RWPE2 (cell line): ENCODE data around the gene CDC42EP4.

Experiments
- ATAC-seq: fragments of 200-7000 bp; cut with Tn5 transposase; 3 replicates; pipeline ENCODE4 v1.9.1; 2021; ENCODE audit warnings: low read depth
- DNase-seq: peaks from one replicate; pipeline ENCODE4 v3.0.0-alpha.2; 2020; ENCODE audit warnings: low spot score
- H3K27ac ChIP-seq: fragments of 450-650 bp; 2 replicates; pipeline ENCODE4 v1.5.1; 2017; ENCODE audit warnings: mild to moderate bottlenecking; ENCODE audit not compliant: poor library complexity, severe bottlenecking
- H3K27me3 ChIP-seq: fragments of 250-450 bp; sonication (Bioruptor Pico); 2 replicates; pipeline ENCODE4 v1.5.1; 2021; ENCODE audit warnings: mild to moderate bottlenecking, moderate library complexity; ENCODE audit not compliant: insufficient read depth, poor library complexity, severe bottlenecking
- H3K36me3 ChIP-seq: fragments of 250-450 bp; sonication (Bioruptor Pico); 2 replicates; pipeline ENCODE4 v1.5.1; 2020; ENCODE audit warnings: low read depth, mild to moderate bottlenecking, moderate library complexity
- H3K4me1 ChIP-seq: fragments of 250-450 bp; sonication (Bioruptor Pico); 2 replicates; pipeline ENCODE4 v1.5.1; 2021; ENCODE audit warnings: mild to moderate bottlenecking, moderate library complexity; ENCODE audit not compliant: insufficient read depth, poor library complexity, severe bottlenecking
- H3K4me3 ChIP-seq: fragments of 250-450 bp; sonication (Bioruptor Pico); 2 replicates; pipeline ENCODE4 v1.5.1; 2021; ENCODE audit warnings: mild to moderate bottlenecking, moderate library complexity; ENCODE audit not compliant: severe bottlenecking
- H3K9me3 ChIP-seq: fragments of 250-450 bp; sonication (Bioruptor Pico); 2 replicates; pipeline ENCODE4 v1.5.1; 2021; ENCODE audit warnings: mild to moderate bottlenecking, moderate library complexity; ENCODE audit not compliant: severe bottlenecking
- CTCF ChIP-seq: fragments of 450-650 bp; IDR thresholded peaks from one replicate; pipeline ENCODE4 v1.5.1; 2017; ENCODE audit warnings: mild to moderate bottlenecking, moderate library complexity; ENCODE audit not compliant: poor library complexity, severe bottlenecking

CDC42EP4 gene

GRCh38 chr17:73343739-73344454 lies 32.1 kb upstream of the CDC42EP4 start:
- ATAC-seq = no peak
- Histone ChIP-seq H3K27ac (no peak overlapping the region), H3K4me3 (no peak overlapping the region)

GRCh38 chr17:73343168-73343634 lies 31.4 kb upstream of the CDC42EP4 start:
- H3K9me3 ChIP-seq = no peaks in the 10 kb centered on the region
- no peak for ATAC-seq
- no peaks in the 10 kb centered on the region for H3K36me3 ChIP-seq
- H3K4me1 ChIP-seq = peaks cover 33% of the 10 kb centered on the region
- no peak overlapping the region for H3K4me3 ChIP-seq
- no peaks in the 10 kb centered on the region for H3K27me3 ChIP-seq
- TF ChIP-seq CTCF = no peak
- no peak for DNase-seq
- H3K27ac ChIP-seq = no peak overlapping the region

More at GRCh38 chr17:73343739-73344454, 32.1 kb upstream of the CDC42EP4 start:
- peaks cover 33% of the 10 kb centered on the region for H3K4me1 ChIP-seq
- H3K36me3 ChIP-seq = no peaks in the 10 kb centered on the region
- no peaks in the 10 kb centered on the region for H3K27me3 ChIP-seq
- H3K9me3 ChIP-seq = no peaks in the 10 kb centered on the region
- no peak for TF ChIP-seq CTCF
- DNase-seq = no peak

GRCh38 chr17:73342541-73343167 lies 30.9 kb upstream of the CDC42EP4 start:
- no peak for TF ChIP-seq CTCF
- no peak for DNase-seq
- no peak for ATAC-seq
- Histone ChIP-seq H3K27me3 (no peaks in the 10 kb centered on the region), H3K36me3 (no peaks in the 10 kb centered on the region), H3K4me1 (peaks cover 33% of the 10 kb centered on the region), H3K4me3 (no peak overlapping the region), H3K27ac (peak overlapping the region; percentile 52), H3K9me3 (no peaks in the 10 kb centered on the region)

- no peaks in the 10 kb centered on the region for H3K36me3 ChIP-seq
- peak overlapping the region; percentile 52 for H3K27ac ChIP-seq
- H3K4me3 ChIP-seq = no peak overlapping the region
- DNase-seq (no peak), ATAC-seq (peak; percentile 43)
- H3K27me3 ChIP-seq = no peaks in the 10 kb centered on the region
- no peaks in the 10 kb centered on the region for H3K9me3 ChIP-seq
- TF ChIP-seq CTCF = no peak
- H3K4me1 ChIP-seq = peaks cover 33% of the 10 kb centered on the region
Measured at GRCh38 chr17:73342050-73342522, 30.3 kb upstream of the CDC42EP4 start.
